HG03108 (cell line): ENCODE measurements around the gene ECEL1.
A peak's percentile ranks its signal among the peaks of the same experiment; 100 is the strongest.
"Not testable (repeated sequence)": the region's sequence is repeated elsewhere in the genome, so short reads cannot be mapped to it uniquely, and the experiment has no call there.

Experiments
- ATAC-seq: cut with Tn5 transposase; IDR thresholded peaks from one replicate; pipeline ENCODE4 v1.9.1; 2021; ENCODE audit warnings: moderate library complexity; ENCODE audit not compliant: unreplicated experiment

The ECEL1 gene

GRCh38 chr2:232443669-232444408, 43.8 kb downstream of the ECEL1 start:
- ATAC-seq: not testable (repeated sequence)

- ATAC-seq: not testable (repeated sequence)
Measured at GRCh38 chr2:232443047-232443446, 44.6 kb downstream of the ECEL1 start.

- not testable (repeated sequence) for ATAC-seq
Measured at GRCh38 chr2:232442431-232442830, 45.2 kb downstream of the ECEL1 start.

GRCh38 chr2:232441922-232442321, 45.7 kb downstream of the ECEL1 start:
- not testable (repeated sequence) for ATAC-seq

- no peak for ATAC-seq
Measured at GRCh38 chr2:232441147-232441651, 46.4 kb downstream of the ECEL1 start.

GRCh38 chr2:232440220-232441018, 47.2 kb downstream of the ECEL1 start:
- ATAC-seq: peak; percentile 61

- no peak for ATAC-seq
Measured at GRCh38 chr2:232439758-232440135, 47.9 kb downstream of the ECEL1 start.

GRCh38 chr2:232438951-232439757, 48.5 kb downstream of the ECEL1 start:
- no peak for ATAC-seq

GRCh38 chr2:232438091-232438490, 49.5 kb downstream of the ECEL1 start:
- ATAC-seq: no peak

- ATAC-seq: no peak
Measured at GRCh38 chr2:232437195-232437571, 50.5 kb downstream of the ECEL1 start.

GRCh38 chr2:232436381-232437194, 51.0 kb downstream of the ECEL1 start:
- no peak for ATAC-seq

GRCh38 chr2:232435805-232436204, 51.8 kb downstream of the ECEL1 start:
- ATAC-seq: no peak

- no peak for ATAC-seq
Measured at GRCh38 chr2:232435375-232435648, 52.3 kb downstream of the ECEL1 start.

GRCh38 chr2:232434563-232435374, 52.9 kb downstream of the ECEL1 start:
- ATAC-seq: no peak

- no peak for ATAC-seq
Measured at GRCh38 chr2:232434091-232434490, 53.5 kb downstream of the ECEL1 start.

- not testable (repeated sequence) for ATAC-seq
Measured at GRCh38 chr2:232433622-232434021, 54.0 kb downstream of the ECEL1 start.

GRCh38 chr2:232432598-232433184, 54.9 kb downstream of the ECEL1 start:
- ATAC-seq: no peak

GRCh38 chr2:232431705-232432590, 55.7 kb downstream of the ECEL1 start:
- no peak for ATAC-seq
